Chondrocyte (in vitro differentiated cells): ENCODE measurements around the gene KRT85. TPM values are rescaled to one million over a fixed set of nuclear protein-coding genes. Genes with fewer than 3 reads are reported as not detected.
"Not testable (repeated sequence)": the region's sequence is repeated elsewhere in the genome, so short reads cannot be mapped to it uniquely, and the experiment has no call there.

Experiments used
- DNase-seq: peaks from one replicate; pipeline ENCODE4 v3.0.0; 2021; ENCODE audit warnings: mixed read lengths, low spot score
- H3K27ac Mint-ChIP-seq: one replicate; pipeline ENCODE4 v1.8.0; 2021; ENCODE audit warnings: mild to moderate bottlenecking, moderate library complexity, mixed read lengths; ENCODE audit not compliant: unreplicated experiment
- H3K27me3 Mint-ChIP-seq: 2 replicates; pipeline ENCODE4 v1.8.0; 2021; ENCODE audit warnings: low read depth, mixed read lengths
- H3K36me3 Mint-ChIP-seq: 2 replicates; pipeline ENCODE4 v1.8.0; 2021; ENCODE audit warnings: low read depth, mixed read lengths
- H3K4me1 Mint-ChIP-seq: 2 replicates; pipeline ENCODE4 v1.8.0; 2021; ENCODE audit warnings: low read depth, mild to moderate bottlenecking, mixed read lengths
- H3K4me3 Mint-ChIP-seq: one replicate; pipeline ENCODE4 v1.8.0; 2021; ENCODE audit warnings: mild to moderate bottlenecking, moderate library complexity, mixed read lengths; ENCODE audit not compliant: unreplicated experiment
- H3K9me3 Mint-ChIP-seq: 2 replicates; pipeline ENCODE4 v1.8.0; 2021; ENCODE audit warnings: low read depth, mixed read lengths
- CTCF ChIP-seq: fragments of 200-600 bp; sonication (generic); IDR thresholded peaks from 2 replicates; pipeline ENCODE4 v1.5.0; 2021; ENCODE audit warnings: antibody characterized with exemption, mild to moderate bottlenecking, moderate library complexity
- total RNA-seq: library from RNA; stranded (reverse); gene quantifications from 3 replicates; pipeline ENCODE4 v1.2.1, GENCODE V29; 2021

Gene KRT85
- total RNA-seq, 1 donor from 2014 or later: not detected

DNA sequence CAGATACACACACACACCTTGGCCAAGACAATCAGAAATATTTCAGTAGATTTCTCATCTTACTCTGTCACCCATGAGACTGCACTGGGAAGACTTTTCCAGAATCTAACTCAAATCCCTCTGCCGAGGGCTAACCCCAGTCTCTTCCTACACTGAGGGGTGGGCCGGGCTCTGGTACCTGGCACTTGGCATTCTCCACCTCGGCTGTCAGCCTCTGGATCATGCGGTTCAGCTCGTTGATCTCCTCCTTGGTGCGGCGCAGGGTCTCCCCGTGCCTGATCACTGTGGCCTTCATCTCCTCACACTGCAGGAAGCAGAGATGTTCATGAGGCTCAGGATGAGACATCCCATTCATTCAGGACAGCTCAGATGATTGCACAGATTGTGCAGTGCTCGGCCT, 51.0 kb downstream of the KRT85 start:
- no peak overlapping the region for H3K27ac Mint-ChIP-seq
- no peaks in the 10 kb centered on the region for H3K36me3 Mint-ChIP-seq
- no peaks in the 10 kb centered on the region for H3K4me1 Mint-ChIP-seq
- H3K27me3 Mint-ChIP-seq: peaks cover 42% of the 10 kb centered on the region
- no peak for TF ChIP-seq CTCF
- no peak for DNase-seq
- no peaks in the 10 kb centered on the region for H3K9me3 Mint-ChIP-seq
- no peak overlapping the region for H3K4me3 Mint-ChIP-seq

DNA sequence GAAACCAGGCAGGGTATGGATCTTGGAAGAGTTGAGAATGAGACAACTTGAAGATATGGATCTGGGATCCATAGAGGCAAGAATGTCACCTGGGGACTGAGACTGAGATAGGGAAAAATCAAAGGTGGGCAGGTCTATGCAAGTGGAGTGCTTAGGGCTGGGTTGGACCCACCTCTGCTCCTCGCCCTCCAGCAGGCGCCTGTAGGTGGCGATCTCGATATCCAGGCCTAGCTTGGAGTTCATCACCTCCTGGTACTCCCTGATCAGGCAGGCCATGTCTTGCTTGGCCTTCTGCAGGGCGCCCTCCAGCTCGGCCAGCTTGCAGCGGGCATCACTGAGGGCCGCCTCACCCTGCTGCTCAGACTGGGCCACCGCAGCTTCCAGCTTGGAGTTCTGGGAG, 51.6 kb downstream of the KRT85 start:
- not testable (repeated sequence) for H3K36me3 Mint-ChIP-seq, H3K4me3 Mint-ChIP-seq, H3K27ac Mint-ChIP-seq, H3K9me3 Mint-ChIP-seq, DNase-seq, H3K4me1 Mint-ChIP-seq
- peaks cover 41% of the 10 kb centered on the region for H3K27me3 Mint-ChIP-seq
- peak; percentile 57 for TF ChIP-seq CTCF

DNA sequence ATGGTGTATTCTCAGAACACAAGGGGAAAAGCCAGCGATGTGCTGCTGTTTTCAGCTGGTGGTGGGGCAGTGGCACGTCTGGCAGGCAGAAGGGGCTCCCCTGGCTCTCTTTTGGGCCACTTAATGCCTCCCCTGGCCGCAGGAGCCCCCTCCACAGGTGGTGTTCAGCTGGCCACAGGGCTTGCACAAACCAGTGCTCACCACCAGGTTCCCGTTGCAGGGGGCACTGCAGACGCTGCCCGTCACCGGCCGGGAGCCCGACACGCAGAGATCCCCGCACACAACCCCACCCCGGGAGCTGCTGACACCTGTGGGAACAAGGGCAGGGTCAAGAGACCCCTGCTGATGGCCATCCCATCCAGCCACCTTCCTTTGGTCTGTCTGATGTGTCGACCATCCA, 52.8 kb downstream of the KRT85 start:
- Mint-ChIP-seq H3K9me3 (no peaks in the 10 kb centered on the region), H3K4me1 (no peaks in the 10 kb centered on the region), H3K27ac (no peak overlapping the region), H3K36me3 (no peaks in the 10 kb centered on the region), H3K4me3 (no peak overlapping the region), H3K27me3 (peaks cover 34% of the 10 kb centered on the region)
- DNase-seq: no peak
- TF ChIP-seq CTCF: no peak

DNA sequence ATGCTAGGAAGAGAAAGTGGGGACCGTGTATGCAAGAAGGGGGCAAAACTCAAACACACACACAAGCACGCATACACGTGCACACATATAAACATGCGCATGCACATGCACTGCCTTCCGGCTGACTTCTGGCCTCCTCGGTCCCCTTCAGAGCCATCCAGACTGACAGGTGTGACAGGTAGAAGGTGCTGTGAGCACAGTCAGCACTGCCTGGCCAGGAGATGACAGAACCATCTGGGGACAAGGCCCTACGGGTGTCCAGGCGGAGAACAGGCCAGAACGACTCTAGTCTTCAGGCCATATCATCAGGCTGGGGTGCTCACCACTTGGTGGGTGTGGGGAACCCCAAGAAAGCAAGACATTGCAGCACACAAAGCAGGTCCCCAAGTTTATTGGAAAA, 53.4 kb downstream of the KRT85 start:
- Mint-ChIP-seq H3K27me3 (peaks cover 28% of the 10 kb centered on the region), H3K27ac (no peak overlapping the region), H3K36me3 (no peaks in the 10 kb centered on the region), H3K4me3 (no peak overlapping the region), H3K4me1 (peaks cover 2% of the 10 kb centered on the region), H3K9me3 (no peaks in the 10 kb centered on the region)
- no peak for DNase-seq
- TF ChIP-seq CTCF: no peak

DNA sequence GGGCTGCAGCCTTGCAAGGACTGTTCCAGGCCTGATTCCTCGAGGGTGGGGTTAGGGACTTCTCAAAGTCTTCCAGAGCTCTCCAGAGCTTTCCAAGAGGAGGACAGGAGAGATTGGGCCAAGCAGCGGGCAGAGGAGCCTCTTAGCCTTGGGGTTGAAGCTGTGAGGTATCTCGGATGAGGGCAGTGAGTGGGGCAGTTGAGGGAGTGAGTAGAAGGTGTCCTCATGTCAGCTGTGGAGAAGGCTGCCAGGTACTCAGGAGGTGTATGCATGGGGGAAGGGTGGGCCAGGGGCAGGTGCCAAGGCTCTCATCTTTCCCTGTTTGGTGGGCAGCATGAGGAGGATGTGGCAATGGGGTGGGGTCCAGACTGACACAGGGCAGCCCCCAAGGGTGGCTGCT, 53.8 kb downstream of the KRT85 start:
- no peak for TF ChIP-seq CTCF
- no peaks in the 10 kb centered on the region for H3K9me3 Mint-ChIP-seq
- H3K4me1 Mint-ChIP-seq: peaks cover 6% of the 10 kb centered on the region
- no peak for DNase-seq
- no peaks in the 10 kb centered on the region for H3K36me3 Mint-ChIP-seq
- no peak overlapping the region for H3K27ac Mint-ChIP-seq
- H3K27me3 Mint-ChIP-seq: peaks cover 25% of the 10 kb centered on the region
- no peak overlapping the region for H3K4me3 Mint-ChIP-seq
